ENCODE results near the gene TCTA.

TCTA gene, protein sequence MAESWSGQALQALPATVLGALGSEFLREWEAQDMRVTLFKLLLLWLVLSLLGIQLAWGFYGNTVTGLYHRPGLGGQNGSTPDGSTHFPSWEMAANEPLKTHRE

DNA sequence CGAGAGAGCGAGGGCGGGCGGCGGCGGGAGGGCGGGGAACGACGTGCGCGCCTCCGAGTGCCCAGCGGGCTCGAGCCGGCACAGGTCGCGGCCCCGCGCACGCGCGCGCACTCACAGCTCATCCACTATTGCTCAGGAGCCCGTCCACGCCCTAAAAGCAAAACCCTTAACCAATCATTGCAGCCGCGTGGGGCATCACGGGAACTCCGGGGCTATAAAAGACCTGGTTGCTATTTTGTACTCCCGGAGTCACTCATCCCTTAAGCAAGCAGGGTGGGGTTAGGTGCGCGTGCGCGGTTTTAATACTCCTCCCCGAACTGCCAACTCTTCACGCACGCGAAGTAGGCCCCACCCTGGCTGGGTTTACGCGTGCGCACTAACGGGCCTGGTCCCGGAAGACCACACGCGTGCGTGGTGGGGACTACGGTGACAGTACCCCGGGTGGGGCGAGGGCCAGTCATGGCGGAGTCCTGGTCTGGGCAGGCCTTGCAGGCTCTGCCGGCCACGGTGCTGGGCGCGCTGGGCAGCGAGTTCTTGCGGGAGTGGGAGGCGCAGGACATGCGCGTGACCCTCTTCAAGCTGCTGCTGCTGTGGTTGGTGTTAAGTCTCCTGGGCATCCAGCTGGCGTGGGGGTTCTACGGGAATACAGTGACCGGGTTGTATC is at the start of gene TCTA, which contains the start of gene RHOA:
Gene TCTA (plus strand): TSS at position 456 of the 664 bp plus-strand sequence. CDS start 4 bp downstream, at position 460.
Gene RHOA (minus strand): TSS at position 9 of the 664 bp plus-strand sequence. CDS start 36,387 bp downstream, outside the sequence.
- TF ChIP-seq, protein P1, sequence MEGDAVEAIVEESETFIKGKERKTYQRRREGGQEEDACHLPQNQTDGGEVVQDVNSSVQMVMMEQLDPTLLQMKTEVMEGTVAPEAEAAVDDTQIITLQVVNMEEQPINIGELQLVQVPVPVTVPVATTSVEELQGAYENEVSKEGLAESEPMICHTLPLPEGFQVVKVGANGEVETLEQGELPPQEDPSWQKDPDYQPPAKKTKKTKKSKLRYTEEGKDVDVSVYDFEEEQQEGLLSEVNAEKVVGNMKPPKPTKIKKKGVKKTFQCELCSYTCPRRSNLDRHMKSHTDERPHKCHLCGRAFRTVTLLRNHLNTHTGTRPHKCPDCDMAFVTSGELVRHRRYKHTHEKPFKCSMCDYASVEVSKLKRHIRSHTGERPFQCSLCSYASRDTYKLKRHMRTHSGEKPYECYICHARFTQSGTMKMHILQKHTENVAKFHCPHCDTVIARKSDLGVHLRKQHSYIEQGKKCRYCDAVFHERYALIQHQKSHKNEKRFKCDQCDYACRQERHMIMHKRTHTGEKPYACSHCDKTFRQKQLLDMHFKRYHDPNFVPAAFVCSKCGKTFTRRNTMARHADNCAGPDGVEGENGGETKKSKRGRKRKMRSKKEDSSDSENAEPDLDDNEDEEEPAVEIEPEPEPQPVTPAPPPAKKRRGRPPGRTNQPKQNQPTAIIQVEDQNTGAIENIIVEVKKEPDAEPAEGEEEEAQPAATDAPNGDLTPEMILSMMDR (IDR thresholded peaks at IDR 0.05), result no peak
- no peaks in the 10 kb centered on the region for H3K9me3 ChIP-seq
- peak; percentile 100 for DNase-seq
- no peaks in the 10 kb centered on the region for H3K27me3 ChIP-seq
- H3K27ac ChIP-seq, result peak within 1 kb of the TSS; percentile 98 to 99
- H3K4me3 ChIP-seq, result peak within 1 kb of the TSS; percentile 85 to 90
- H3K4me1 ChIP-seq, result peaks cover 0 to 67% (median 46%) of the 10 kb centered on the region in 4 donors
- peaks cover 4 to 27% (median 6%) of the 10 kb centered on the region in 3 donors for H3K36me3 ChIP-seq
- intact Hi-C loops (cut with DNase I; ENCODE audit: low total_unique reads), result no loop called here

DNA sequence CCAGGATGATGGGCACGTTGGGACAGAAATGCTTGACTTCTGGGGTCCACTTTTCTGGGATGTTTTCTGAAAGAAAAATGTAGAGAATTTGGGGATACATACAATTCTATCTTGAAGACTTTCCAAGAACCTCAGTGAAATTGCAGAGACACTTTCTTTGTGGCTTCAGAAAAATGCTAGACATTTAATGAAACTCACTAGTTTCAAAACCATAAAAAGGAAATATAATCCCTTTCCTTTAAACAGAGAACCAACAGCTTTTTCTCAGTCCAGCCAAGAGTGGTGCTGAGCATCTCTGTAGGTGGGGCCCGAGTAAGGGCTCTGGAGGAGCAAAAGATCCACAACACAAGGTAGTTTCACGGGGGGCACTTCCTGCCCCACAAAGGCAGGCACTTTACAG is 49.7 kb upstream of the TCTA start:
- Histone ChIP-seq H3K9me3 (no peaks in the 10 kb centered on the region), H3K4me3 (no peak overlapping the region), H3K36me3 (peaks cover 80 to 82% (median 81%) of the 10 kb centered on the region in 3 donors), H3K27ac (no peak overlapping the region), H3K27me3 (no peaks in the 10 kb centered on the region), H3K4me1 (peaks cover 0 to 14% (median 9%) of the 10 kb centered on the region in 4 donors)
- TF ChIP-seq, protein P1 (IDR thresholded peaks at IDR 0.05), result no peak
- intact Hi-C loops (cut with DNase I; ENCODE audit: low total_unique reads), result no loop called here
- no peak for DNase-seq

DNA sequence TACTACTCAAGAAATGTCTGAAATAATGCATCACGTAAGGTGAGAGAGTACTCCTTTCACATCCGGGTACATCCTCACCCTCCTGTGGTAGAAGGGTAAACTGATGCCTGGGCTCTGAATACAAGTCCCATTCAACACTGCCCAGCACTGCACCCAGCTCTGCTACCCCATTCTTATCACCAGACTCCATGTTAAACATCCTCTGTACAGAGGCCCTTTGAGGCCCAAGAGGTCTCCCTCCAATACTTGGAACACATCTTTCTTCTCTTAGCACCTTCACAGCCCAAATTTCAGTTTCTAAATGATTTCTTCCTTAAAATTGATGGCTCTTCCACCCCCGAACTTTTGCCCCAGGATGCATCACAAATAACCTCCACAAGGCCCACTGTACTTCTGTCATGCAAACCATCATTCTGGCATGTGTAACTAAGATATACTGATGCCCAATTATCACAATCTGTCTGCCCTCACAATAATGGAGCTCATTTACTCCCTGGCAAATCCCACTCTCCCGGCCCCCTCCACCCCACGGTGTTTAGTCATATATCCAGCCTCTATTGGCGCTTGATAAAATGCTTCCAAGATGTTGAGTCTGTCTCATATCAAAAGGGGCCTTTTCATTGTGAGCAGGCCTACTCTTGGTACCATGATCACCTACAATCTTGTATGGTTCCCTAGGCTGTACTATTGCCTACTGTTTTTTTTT is 41.5 kb upstream of the TCTA start:
- no peaks in the 10 kb centered on the region for H3K27me3 ChIP-seq
- no peak overlapping the region for H3K27ac ChIP-seq
- H3K4me1 ChIP-seq, result peaks cover 0 to 18% (median 0%) of the 10 kb centered on the region in 4 donors
- H3K9me3 ChIP-seq, result no peaks in the 10 kb centered on the region
- intact Hi-C loops (cut with DNase I; ENCODE audit: low total_unique reads), result no loop called here
- H3K4me3 ChIP-seq, result no peak overlapping the region
- TF ChIP-seq, protein P1 (IDR thresholded peaks at IDR 0.05), result no peak
- DNase-seq, result no peak
- H3K36me3 ChIP-seq, result peaks cover 75 to 91% (median 78%) of the 10 kb centered on the region in 3 donors

DNA sequence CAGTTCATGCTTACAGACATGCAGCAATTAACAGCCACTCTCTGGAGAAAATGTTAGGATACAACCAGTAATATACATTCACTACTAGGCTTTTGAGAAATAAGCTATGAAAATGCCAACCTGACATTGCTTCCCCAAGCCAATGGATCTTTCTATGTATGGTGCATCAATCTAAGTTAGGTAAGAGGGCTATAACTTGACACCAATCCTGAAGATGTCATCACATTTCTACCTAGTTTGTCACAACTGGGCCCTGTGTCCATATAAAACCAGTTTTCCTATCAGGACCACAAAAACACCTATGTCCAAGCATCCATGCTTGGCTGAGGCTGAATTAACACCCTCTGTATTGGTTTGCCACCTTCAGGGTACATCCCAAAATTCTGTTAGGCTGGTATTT is 40.3 kb upstream of the TCTA start:
- peaks cover 63 to 78% (median 66%) of the 10 kb centered on the region in 3 donors for H3K36me3 ChIP-seq
- intact Hi-C loops (cut with DNase I; ENCODE audit: low total_unique reads), result no loop called here
- no peak for DNase-seq
- TF ChIP-seq, protein P1 (IDR thresholded peaks at IDR 0.05), result no peak
- H3K27ac ChIP-seq, result no peak overlapping the region
- peaks cover 0 to 27% (median 1%) of the 10 kb centered on the region in 4 donors for H3K4me1 ChIP-seq
- no peaks in the 10 kb centered on the region for H3K27me3 ChIP-seq
- no peak overlapping the region for H3K4me3 ChIP-seq
- H3K9me3 ChIP-seq, result no peaks in the 10 kb centered on the region

DNA sequence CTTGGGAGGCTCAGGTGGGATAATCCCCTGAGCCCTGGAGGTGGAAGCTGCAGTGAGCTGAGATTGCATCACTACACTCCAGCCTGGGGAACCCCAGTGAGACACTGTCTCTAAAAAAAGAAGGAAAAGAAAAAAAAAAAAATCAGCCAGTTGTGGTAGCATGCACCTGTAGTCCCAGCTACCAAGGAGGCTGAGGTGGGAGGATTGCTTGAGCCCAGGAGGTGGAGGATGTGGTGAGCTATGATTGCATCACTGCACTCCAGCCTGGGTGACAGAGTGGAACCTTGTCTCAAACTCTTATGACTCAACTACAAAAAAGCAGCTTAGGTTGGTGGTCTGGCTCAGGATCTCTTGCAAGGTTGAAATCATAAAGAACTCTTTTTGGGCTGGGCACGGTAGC is 34.7 kb upstream of the TCTA start:
- H3K27me3 ChIP-seq, result no peaks in the 10 kb centered on the region
- H3K9me3 ChIP-seq, result no peaks in the 10 kb centered on the region
- intact Hi-C loops (cut with DNase I; ENCODE audit: low total_unique reads), result no loop called here
- peak overlapping the region in 1 of 2 donors; percentile 36 for H3K27ac ChIP-seq
- H3K36me3 ChIP-seq, result peaks cover 27 to 31% (median 29%) of the 10 kb centered on the region in 3 donors
- TF ChIP-seq, protein P1 (IDR thresholded peaks at IDR 0.05), result no peak
- no peak for DNase-seq
- H3K4me1 ChIP-seq, result peaks cover 0 to 79% (median 15%) of the 10 kb centered on the region in 4 donors
- no peak overlapping the region for H3K4me3 ChIP-seq
